GM23248 (cell line): ENCODE results near the gene PYURF.

Experiments
- EZH2 ChIP-seq: fragments of 200-600 bp; sonication (generic); IDR thresholded peaks from 2 replicates; pipeline ENCODE4 v1.6.1; 2018; ENCODE audit warnings: antibody characterized with exemption, mild to moderate bottlenecking; ENCODE audit not compliant: insufficient read depth, poor library complexity, severe bottlenecking
- EZH2phosphoT487 ChIP-seq: fragments of 200-600 bp; sonication (generic); IDR thresholded peaks from 2 replicates; pipeline ENCODE4 v1.6.1; 2018; ENCODE audit warnings: antibody characterized with exemption, moderate library complexity, mild to moderate bottlenecking, low read depth; ENCODE audit not compliant: insufficient read depth

GRCh38 chr4:88528861-88529260 lies 5.3 kb upstream of the PYURF start:
- TF ChIP-seq EZH2 (no peak), EZH2phosphoT487 (no peak)
